Iris pigment epithelial cell (primary cell): ENCODE data around the gene ABCC3.

Experiments used
- DNase-seq: peaks from one replicate; pipeline ENCODE4 v3.0.0-alpha.2; 2011; ENCODE audit warnings: low read depth

Gene ABCC3

DNA sequence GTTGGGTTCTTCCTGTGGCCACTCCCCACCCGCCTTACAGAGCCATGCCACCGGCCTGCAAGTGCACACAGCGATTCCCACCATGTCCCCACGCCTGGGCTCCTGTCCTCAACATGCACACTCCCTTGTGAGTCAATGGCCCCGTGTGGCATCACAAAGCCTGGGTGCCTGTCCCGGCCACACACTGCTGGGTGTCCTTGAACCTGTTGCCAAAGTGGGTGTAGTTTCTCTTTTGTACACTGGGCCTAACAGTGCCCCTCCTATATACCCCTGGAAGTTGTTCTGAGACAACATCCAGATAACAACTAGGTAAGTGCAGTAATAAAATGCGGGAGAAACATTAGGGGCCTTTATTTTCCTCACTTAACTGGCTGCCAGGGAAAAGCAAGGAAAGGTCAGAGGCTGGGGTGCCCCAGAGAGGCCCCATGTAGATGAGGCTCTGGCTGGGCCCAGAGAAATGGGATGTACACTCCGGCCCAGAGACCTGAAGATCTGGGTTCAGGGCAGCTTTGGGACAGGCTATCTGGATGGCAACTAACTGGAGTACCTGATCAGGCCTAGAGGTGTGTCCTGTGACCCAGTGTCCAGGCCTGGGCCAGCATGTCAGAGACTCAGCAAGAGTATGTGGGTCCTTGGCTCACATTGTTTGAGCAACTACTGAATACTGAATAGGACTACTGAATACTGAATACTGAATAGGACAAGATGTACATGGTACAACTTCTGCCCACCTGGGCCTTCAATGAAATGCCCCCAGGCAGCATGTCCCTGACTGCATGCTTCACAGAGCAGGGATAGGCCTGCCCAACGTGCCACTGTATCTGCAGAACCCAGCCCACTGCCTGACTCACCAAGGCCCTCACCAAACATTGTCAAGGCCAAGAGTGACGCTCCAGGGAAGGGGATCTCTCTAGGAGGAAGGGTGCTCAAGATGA lies 8.3 kb downstream of the ABCC3 start:
- DNase-seq: peak; percentile 39

DNA sequence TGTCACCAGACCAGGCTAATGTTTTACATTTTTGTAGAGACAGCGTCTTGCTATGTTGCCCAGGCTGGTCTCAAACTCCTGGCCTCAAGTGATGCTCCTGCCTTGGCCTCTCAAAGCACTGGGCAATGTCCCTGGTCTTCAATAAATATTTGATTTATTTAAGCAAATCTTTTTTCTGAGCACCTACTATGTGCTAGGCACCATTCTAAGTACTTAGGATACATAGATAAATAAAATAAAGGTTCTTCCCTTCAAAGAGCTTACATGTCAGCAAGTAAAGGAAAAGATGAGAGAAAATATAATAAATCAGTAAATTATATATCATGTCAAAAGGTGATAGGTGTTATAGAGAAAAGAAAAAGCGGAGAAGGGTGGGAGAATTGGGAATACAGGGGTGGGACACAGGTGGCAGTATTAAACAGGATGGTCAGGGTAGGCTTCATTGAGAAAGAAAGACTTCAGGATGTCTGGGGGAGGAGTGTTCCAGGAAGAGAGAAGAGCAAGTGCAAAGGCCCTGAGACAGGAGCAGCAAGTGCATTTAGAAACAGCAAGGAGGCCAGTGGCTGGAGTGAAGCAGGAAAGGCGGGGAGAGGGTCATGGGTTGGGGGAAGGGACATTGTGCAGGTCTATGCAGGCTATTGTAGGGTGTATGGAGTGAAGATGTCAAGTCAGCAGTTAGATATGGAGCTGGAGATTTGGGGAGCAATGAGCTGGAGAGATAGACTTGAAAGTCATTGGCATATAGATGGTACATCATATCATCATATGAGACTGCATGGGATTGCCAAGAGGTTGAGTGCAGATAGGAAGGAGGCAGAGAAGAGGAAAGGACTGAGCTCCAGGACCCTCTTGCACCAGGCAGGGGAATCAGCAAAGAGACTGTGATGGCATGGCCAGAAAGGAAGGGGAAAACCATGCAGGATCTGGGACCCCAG lies 11.3 kb downstream of the ABCC3 start:
- no peak for DNase-seq

DNA sequence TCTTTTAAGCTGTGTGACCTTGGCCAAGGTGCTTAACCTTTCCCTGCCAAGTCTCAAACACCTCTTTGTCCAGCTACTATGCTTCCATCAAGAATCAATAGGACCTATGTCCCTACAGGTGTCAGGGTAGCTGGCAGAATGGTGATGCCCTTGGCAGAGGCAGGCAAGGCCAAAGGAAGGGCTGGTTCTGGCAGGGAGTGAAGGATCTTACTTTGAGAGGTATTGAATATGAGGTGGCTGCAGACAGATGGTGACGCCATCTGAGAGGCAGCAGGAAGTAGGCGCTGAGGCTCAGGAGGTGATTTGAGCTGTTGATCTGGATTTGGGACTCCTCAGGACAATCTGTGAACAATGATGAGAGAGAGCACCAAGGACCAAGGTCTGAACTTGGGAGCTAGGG lies 12.5 kb downstream of the ABCC3 start:
- DNase-seq: no peak

DNA sequence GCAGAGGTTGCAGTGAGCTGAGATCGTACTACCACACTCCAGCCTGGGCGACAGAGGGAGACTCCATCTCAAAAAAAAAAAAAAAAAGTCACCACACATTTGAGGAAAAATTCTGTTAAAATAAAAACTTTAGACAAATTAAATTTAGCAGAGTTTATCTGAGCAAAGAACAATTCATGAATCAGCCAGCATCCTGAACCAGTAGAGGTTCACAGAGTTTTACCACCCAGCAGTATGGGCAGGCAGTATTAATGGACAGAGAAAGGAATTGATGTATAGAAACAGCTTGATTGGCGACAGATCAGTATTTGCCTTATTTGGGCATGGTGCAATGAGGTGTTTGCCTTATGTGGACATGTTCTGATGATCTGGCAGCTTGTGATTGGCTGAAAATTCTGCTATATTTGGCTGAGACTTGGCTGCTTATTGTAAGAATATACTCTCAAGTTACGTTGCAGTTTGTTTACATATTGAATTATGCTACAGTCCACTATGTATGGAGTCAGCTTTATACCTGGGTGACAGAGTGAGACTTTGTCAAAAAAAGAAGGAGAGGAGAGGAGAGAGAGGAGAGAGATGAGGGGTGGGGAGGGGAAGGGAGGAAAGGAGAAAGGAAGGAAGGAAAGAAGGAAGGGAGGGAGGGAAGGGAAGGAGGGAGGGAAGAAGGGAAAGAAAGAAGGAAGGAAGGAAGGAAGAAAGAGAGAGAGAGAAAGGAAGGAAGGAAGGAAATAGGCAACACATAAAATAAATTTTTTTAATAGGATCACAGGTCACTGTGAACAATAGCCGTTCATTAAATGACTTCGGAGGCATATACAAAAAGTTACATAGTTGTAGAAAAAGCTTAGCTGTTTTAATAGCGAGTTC lies 14.6 kb downstream of the ABCC3 start:
- DNase-seq: peak; percentile 49

DNA sequence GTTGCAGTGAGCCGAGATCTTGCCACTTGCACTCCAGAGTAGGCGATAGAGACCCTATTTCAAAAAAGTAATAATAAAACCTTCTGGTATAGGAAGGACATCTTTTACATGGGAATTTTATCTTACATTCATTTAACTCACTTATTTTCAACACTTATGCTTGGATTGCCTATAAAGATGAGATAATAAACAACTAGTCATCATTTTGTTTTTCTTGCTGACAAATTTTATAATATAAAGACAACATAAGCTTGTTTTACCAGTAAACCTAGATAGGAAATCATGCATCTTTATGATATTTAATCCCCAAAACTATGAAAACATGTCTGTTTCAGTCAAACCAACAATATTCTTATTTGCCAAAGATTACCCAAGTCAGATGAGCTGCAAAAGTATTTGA lies 17.0 kb downstream of the ABCC3 start:
- no peak for DNase-seq

DNA sequence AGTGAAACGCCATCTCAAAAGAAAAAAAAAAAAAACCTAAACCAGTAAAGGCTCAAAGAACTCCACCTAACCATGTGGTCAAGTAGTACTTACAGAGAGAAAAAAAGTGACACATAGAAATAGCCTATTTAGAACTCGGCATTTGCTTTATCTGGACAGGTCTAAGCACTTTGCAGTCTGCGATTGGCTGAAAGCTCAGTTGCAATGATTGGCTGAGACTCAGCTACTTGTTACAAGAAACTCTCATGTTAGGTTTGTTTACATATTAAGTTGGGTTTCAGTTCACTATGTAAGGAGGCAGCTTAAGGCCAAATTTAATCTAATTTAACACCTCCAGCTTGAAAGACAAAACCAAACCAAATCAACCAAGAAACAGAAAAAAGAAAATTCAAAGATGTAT lies 19.1 kb downstream of the ABCC3 start:
- DNase-seq: no peak

DNA sequence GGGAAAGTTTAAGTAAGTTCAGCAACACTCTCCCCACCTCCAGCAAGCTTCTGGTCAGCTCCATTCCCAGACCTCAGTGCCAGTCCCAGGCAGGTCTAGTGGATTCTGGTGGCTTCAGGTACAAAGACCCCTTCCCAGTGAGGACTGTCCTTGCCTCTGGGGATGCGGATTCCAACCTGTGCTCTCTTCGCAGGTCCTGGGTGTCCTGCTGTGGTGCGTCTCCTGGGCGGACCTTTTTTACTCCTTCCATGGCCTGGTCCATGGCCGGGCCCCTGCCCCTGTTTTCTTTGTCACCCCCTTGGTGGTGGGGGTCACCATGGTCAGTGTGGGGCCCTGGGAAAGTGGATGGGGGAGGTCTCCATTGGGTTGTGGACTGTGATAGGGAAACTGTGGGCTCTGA lies 21.8 kb downstream of the ABCC3 start:
- no peak for DNase-seq

DNA sequence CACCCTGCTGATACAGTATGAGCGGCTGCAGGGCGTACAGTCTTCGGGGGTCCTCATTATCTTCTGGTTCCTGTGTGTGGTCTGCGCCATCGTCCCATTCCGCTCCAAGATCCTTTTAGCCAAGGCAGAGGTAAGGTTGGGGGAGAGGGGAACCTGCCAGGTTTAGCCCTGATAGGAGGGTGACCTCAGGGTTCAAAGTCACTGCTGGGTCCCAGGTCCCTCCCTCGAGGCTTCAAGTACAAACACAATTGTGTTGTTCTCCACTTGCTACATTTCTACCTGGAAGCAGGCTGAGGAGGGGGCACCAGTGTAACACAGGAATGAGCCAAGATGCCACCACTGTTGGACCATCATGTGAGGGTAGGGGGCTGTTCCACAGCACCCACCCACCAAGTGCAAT lies 22.4 kb downstream of the ABCC3 start:
- DNase-seq: no peak

DNA sequence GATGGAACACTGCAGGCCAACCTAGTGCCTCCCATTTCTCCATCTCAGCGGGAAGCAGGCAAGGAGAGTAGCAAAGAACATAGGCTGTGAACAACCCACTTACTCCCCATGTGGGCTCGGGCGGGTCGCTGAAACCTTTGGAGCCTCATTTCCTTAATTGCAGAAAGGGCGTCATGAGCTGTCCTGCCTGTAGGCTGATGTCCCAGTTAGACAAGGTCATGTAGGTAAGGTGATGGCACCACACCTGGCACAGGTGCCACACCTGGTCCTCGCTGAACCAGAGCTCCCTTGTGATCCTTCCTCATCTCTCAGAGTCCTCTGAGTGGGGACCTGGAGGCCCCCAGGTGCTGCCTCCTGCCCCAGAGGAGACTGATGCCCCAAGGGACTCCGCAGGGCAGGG lies 22.9 kb downstream of the ABCC3 start:
- DNase-seq: no peak

DNA sequence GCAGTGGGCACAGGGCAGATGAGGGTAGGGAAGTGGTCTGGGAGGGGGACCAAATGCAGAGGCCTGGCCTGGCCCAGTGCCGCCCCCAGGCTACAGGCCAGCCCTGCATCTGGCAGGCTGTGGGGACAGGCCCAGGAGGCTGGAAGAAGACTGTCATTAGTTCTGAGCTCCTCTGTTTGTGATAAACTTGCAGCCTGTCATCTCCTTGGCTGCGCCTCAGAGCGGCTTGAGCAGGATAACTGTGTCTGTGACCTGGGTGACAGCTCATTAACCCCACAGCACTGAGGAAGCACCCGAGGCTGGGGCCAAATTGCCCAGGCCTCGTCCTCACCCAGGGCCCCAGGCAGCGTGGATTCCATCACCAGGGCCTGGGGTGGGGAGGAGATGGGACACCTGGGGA lies 23.9 kb downstream of the ABCC3 start:
- DNase-seq: no peak

DNA sequence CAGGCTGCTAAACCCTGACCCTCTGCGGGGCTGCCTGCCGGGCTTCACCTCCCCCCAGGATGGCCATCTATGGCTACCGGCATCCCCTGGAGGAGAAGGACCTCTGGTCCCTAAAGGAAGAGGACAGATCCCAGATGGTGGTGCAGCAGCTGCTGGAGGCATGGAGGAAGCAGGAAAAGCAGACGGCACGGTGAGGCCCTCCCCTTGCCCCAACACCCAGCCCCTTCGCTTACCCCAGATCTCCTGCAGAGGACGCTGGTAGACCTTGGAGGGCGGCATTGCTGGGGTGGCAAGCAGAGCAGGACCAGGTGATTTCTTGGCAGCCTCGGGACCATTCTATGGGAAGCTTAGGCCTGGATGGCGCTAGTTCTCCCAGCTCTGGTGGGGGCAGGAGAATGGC lies 24.5 kb downstream of the ABCC3 start:
- DNase-seq: no peak

DNA sequence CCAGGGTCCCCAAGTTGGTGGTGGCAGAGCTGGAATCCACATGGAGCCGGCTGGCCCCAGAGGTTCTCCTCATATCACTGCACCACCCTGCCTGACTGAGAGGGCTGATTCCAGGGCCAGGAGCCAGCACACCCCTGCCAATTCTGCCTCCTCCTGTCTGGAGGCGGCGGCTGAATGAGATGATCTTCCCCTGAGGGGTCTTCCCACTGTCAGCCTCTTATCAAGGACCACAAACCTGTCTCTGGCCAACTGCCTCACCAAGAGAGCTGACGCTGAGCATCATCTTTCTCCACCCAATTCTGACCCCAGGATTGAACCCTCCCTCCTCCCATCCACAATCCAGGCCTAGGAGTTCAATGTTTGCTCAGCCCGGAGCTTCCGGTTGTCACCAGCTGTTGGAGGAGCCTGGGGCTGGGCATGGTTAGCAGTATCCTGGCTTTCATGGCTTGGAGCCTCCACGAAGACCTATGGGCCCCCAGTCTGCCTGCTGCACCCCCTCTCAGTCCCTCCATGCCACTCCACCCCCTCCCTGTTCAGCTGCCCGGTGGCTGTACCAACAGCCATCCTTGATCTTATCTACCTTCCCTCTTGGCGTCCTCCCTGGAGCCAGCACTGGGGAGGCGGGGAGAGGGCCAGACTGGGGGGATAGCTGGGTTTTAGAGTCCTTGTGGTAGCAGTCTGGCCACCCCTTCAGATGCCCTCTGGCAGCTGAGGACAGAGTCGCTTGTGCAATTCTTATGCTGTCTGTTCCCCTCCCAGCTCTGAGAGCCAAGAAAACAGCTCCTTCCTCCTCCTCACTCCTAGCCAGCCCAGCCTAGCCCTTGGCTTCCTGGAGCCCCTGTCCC lies 25.6 kb downstream of the ABCC3 start:
- DNase-seq: peak; percentile 32

DNA sequence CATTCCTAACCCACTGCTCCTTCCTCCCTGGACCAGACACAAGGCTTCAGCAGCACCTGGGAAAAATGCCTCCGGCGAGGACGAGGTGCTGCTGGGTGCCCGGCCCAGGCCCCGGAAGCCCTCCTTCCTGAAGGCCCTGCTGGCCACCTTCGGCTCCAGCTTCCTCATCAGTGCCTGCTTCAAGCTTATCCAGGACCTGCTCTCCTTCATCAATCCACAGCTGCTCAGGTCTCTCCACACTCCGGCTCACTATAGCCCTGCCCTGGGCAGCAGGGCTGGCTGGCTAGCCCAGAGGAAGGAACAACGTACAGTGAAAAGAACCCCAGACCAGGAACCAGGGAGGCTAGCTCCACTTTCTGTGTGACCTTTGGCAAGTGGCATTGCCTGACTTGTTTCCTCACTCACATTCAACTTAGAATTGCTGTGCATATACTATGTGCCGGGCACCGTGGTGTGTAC lies 26.2 kb downstream of the ABCC3 start:
- DNase-seq: no peak

DNA sequence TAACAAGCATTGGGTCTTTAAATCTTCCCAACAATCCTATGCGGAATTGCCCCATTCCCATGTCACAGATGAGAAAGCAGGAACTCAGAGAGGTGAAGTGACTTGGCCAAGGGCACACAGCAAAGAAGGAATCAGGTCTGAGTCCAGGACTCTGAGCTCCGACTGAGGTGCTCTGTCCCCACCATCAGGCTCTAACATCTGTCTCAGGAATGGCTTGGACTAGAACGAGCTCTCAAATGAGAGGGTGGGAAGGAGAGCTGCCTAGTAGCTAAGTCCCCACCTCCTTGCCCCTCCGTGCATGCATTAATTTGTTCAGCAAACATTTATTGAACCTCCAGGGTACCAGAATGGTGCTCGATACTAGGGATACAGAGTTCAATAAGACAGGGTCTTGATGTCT lies 26.7 kb downstream of the ABCC3 start:
- DNase-seq: no peak

DNA sequence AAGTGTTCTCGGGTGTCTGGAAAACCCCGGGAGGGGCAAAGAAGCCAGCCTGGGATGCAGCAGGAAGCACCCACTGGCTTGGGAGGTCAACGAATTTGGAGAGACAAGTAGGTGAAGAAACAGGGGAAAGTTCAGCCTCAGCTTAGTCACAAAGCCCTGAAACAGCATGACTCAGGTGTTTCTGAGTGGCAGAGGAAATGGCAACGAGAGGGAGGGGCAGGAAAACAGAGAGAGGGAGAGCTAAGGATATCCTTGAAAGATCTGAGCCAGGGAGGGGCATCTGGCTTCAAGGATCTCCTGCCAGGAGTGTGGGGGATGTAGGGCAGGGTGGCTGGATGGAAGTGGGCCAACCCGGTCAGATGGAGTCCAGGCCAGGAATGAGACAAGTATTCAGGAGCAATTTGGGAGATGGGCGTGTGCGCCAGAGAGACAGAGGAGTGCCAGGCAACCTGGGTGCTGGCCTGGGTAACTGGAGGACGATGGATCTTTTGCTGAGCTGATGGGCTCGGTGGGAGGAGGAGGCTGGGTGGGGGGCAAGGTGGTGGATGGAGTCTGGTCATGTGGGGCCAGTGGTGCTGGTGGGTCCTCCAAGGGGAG lies 27.2 kb downstream of the ABCC3 start:
- DNase-seq: peak; percentile 89

DNA sequence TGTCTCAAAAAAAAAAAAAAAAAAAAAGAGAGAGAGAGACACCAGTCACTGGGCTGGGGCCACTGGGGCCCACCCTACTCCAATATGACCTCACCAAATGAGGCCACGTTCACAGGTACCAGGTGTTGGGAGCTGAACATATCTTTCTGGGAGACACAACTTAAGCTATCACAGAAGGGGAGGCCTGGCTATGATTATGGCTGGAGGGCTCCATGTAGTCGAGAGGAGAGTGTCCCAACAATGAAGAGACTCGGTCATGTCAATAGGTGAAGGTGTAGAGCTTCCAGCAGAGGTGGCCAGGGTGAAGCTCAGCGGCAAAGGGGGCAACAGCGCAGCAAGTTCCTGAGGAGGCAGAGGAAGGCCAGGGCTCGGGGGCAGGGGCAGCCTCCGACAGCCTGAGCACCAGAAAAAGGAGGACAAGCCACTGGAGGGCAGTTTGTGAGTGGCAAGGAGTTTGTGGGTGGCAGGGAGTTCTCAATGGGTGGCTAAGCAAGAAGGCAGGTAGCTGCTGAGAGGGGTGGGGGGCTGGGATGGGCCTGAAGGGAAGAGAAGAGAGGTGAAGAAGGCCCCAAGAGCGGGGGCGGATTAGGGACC lies 28.0 kb downstream of the ABCC3 start:
- DNase-seq: no peak

DNA sequence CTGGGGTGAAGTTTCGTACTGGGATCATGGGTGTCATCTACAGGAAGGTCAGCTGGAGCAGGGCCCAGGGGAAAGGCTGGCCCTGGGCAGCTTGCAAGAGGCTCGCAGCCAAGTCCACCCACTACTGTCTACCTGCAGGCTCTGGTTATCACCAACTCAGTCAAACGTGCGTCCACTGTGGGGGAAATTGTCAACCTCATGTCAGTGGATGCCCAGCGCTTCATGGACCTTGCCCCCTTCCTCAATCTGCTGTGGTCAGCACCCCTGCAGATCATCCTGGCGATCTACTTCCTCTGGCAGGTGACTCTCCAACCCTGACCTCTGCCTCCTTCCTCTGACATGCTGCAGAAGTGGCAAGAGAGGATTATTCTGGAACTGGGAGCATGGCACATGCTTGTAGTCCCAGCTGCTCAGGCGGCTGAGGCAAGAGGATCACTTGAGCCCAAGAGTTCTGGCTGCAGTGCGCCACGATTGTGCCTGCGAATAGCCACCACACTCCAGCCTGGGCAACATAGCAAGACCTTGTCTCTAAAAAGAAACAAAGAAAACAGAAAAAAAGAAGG lies 29.2 kb downstream of the ABCC3 start:
- no peak for DNase-seq

DNA sequence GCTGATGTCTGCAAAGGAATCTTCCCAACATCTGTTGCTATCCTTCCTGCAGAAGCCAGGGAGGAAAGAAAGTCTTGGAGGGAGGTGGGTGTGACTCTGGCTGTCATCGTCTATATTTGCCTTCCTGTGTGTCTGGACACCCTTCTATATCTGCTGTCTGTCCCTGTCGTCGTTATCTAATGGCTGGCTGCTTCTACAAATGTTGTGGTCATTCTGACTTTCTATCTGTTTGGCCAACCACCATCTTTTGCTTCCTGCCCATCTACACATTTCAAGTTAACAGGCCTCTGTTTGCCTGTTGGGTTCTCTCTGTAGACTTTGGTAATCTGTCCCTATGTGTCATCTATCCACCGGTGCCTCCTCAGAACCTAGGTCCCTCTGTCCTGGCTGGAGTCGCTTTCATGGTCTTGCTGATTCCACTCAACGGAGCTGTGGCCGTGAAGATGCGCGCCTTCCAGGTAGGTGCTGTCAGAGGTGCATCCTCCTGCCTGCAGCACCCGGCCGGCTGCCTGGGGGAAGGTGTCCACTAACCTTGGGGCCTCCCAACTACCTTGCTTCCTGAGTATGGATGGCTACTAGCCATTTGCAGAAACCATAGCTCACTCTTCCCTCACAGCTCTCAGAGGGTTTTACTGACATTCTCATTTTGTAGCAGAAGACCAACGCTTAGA lies 30.2 kb downstream of the ABCC3 start:
- no peak for DNase-seq

DNA sequence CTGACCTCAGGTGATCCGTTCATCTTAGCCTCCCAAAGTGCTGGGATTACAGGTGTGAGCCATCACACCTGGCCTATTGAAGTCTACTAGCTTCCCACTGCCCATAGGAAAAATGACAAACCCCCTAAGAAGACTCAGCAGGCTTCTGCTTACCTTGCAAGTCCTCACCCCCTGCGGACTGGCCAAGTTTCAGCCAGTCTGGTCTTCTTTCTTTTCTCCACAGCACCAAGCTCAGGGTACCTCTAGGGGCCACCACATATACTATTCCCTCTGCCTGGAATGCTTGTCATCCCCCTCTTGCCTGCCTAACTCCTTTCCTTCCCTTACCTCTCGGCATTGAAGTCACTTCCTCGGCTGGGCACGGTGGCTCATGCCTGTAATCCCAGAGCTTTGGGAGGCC lies 31.2 kb downstream of the ABCC3 start:
- DNase-seq: no peak
